NCI-H146 (cell line): ENCODE measurements around the gene PCDHA8.
"Not testable (repeated sequence)": the region's sequence is repeated elsewhere in the genome, so short reads cannot be mapped to it uniquely, and the experiment has no call there.

ENCODE experiments used
- DNase-seq: peaks from one replicate; lab custom pipeline; 2025; lab: John Stamatoyannopoulos, UW

Gene PCDHA8

DNA sequence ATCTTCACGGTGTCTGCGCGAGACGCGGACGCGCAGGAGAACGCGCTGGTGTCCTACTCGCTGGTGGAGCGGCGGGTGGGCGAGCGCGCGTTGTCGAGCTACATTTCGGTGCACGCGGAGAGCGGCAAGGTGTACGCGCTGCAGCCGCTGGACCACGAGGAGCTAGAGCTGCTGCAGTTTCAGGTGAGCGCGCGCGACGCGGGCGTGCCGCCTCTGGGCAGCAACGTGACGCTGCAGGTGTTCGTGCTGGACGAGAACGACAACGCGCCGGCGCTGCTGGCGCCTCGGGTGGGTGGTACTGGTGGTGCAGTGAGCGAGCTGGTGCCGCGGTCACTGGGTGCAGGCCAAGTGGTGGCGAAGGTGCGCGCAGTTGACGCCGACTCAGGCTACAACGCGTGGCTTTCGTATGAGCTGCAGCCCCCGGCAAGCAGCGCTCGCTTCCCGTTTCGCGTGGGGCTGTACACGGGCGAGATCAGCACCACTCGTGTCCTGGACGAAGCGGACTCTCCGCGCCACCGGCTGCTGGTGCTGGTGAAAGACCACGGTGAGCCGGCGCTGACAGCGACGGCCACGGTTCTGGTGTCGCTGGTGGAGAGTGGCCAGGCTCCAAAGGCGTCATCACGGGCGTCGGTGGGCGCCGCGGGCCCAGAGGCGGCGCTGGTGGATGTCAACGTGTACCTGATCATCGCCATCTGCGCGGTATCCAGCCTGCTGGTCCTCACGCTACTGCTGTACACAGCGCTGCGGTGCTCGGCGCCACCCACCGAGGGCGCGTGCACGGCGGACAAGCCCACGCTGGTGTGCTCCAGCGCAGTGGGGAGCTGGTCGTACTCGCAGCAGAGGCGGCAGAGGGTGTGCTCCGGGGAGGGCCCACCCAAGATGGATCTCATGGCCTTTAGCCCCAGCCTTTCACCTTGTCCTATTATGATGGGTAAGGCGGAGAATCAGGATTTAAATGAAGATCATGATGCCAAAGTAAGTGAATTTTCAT, 11.2 kb upstream of the PCDHA8 start:
- DNase-seq, result not testable (repeated sequence)

- DNase-seq, result no peak
Measured at GRCh38 chr5:140833993-140834392, 7.0 kb upstream of the PCDHA8 start, which contains the start of gene PCDHA7. PCDHA7 (plus strand) TSS chr5:140834269; CDS start chr5:140834384, 115 bp downstream.

GRCh38 chr5:140834439-140835008, 6.5 kb upstream of the PCDHA8 start:
- DNase-seq, result not testable (repeated sequence)

- DNase-seq, result no peak
Measured at GRCh38 chr5:140835622-140836510, 5.1 kb upstream of the PCDHA8 start.

- no peak for DNase-seq
Measured at GRCh38 chr5:140842798-140843733, 2.1 kb downstream of the PCDHA8 start.

DNA sequence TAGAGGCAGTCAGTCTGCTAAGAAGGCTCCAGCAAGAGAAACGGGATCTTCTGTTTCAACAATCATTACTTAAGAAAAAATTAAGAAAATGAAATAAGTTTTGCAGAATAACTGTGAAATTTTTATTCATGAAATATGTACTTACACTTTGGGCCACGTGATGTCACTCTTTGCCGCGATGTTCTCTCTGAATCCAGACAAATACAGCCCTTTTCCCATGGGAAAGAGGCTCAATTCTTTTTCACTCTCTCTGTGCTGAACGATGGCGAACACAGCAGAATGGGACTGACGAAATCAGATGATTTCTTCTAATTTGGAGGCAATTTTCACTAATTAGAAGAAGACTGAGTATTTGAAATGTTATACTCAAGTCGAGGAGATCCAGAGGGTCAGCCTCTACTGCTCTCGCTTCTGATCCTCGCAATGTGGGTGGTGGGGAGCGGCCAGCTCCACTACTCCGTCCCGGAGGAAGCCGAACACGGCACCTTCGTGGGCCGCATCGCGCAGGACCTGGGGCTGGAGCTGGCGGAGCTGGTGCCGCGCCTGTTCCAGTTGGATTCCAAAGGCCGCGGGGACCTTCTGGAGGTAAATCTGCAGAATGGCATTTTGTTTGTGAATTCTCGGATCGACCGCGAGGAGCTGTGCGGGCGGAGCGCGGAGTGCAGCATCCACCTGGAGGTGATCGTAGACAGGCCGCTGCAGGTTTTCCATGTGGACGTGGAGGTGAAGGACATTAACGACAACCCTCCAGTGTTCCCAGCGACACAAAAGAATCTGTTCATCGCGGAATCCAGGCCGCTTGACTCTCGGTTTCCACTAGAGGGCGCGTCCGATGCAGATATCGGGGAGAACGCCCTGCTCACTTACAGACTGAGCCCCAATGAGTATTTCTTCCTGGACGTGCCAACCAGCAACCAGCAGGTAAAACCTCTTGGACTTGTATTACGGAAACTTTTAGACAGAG, 7.4 kb downstream of the PCDHA8 start, which contains the start of gene PCDHA9:
Gene PCDHA9, plus strand, starts transcription at position 244 of the 964 bp plus-strand sequence. Its CDS starts 114 bp downstream, at position 358.
- not testable (repeated sequence) for DNase-seq

- not testable (repeated sequence) for DNase-seq
Measured at GRCh38 chr5:140849831-140850634, 9.0 kb downstream of the PCDHA8 start.

DNA sequence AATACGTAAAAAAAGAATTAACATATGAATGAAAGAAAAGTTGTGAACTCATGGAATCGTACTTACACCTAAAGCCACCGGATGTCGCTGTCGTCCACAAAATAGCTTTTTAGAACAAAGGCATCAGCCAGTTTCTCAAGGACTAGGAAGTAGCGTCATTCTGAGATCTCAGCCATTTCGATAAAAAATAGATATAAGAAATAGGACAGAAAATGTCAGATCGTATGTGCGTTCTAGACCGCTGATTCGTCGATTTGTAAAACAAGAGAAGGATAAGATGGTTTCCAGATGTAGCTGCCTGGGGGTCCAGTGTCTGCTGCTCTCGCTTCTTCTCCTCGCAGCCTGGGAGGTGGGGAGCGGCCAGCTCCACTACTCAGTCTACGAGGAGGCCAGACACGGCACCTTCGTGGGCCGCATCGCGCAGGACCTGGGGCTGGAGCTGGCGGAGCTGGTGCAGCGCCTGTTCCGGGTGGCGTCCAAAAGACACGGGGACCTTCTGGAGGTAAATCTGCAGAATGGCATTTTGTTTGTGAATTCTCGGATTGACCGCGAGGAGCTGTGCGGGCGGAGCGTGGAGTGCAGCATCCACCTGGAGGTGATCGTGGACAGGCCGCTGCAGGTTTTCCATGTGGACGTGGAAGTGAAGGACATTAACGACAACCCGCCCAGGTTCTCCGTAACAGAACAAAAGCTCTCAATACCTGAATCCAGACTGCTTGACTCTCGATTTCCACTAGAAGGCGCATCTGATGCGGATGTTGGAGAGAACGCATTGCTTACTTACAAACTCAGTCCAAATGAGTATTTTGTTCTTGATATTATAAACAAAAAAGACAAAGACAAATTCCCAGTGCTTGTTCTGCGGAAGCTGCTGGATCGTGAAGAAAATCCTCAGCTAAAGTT, 15.0 kb downstream of the PCDHA8 start, which contains the start of gene PCDHA10:
Gene PCDHA10, plus strand, starts transcription at position 126 of the 903 bp plus-strand sequence. Its CDS starts 152 bp downstream, at position 278.
- DNase-seq, result no peak

DNA sequence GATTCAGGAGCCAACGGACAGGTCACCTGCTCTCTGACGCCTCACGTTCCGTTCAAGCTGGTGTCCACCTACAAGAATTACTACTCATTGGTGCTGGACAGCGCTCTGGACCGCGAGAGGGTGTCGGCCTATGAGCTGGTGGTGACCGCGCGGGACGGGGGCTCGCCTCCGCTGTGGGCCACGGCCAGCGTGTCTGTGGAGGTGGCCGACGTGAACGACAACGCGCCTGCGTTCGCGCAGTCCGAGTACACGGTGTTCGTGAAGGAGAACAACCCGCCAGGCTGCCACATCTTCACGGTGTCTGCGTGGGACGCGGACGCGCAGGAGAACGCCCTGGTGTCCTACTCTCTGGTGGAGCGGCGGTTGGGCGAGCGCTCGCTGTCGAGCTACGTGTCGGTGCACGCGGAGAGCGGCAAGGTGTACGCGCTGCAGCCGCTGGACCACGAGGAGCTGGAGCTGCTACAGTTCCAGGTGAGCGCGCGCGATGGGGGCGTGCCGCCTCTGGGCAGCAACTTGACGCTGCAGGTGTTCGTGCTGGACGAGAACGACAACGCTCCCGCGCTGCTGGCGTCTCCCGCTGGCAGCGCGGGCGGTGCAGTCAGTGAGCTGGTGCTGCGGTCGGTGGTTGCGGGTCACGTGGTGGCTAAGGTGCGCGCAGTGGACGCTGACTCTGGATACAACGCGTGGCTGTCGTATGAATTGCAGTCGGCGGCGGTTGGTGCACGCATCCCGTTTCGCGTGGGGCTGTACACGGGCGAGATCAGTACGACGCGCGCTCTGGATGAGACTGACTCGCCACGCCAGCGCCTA, 16.4 kb downstream of the PCDHA8 start:
- no peak for DNase-seq

DNA sequence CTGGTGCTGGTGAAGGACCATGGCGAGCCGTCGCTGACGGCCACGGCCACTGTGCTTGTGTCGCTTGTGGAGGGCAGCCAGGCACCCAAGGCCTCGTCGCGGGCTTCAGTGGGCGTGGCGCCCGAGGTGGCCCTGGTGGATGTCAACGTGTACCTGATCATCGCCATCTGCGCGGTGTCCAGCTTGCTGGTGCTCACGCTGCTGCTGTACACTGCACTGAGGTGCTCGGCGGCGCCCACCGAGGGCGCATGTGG, 16.9 kb downstream of the PCDHA8 start:
- no peak for DNase-seq

DNA sequence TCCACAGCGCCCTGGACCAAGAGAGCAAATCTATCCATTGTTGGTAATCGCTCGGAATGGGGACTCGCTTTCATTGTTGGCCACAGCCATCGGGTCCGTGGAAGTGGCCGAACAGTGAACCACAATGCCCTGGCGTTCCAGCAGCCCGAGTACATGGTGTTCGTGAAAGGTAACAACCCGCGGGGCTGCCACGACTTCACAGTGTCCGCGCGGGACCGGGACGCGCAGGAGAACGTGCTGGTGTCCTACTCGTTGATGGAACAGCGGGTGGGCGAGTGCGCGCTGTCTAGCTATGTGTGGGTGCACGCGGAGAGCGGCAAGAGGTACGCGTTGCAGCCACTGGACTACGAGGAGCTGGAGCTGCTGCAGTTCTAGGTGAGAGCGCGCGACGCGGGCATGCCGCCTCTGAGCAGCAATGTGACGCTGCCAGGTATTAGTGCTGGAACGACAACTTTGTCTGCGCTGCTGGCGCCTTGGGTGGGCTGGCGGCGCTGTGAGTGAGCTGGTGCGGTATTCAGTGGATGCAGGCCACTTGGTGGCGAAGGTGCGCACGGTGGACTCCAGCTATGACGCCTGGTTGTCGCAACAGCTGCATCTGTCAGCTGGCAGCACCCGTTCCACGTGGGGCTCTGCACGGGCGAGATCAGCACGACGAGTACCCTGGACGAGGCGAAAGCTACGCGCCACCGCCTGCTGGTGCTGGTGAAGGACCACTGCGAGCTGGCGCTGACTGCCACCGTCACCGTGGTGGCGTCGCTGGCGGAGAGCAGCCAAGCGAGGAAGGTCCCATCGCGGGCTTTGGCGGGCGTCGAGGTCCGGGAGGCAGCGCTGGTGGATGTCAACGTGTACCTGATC, 21.7 kb downstream of the PCDHA8 start:
- DNase-seq, result no peak

DNA sequence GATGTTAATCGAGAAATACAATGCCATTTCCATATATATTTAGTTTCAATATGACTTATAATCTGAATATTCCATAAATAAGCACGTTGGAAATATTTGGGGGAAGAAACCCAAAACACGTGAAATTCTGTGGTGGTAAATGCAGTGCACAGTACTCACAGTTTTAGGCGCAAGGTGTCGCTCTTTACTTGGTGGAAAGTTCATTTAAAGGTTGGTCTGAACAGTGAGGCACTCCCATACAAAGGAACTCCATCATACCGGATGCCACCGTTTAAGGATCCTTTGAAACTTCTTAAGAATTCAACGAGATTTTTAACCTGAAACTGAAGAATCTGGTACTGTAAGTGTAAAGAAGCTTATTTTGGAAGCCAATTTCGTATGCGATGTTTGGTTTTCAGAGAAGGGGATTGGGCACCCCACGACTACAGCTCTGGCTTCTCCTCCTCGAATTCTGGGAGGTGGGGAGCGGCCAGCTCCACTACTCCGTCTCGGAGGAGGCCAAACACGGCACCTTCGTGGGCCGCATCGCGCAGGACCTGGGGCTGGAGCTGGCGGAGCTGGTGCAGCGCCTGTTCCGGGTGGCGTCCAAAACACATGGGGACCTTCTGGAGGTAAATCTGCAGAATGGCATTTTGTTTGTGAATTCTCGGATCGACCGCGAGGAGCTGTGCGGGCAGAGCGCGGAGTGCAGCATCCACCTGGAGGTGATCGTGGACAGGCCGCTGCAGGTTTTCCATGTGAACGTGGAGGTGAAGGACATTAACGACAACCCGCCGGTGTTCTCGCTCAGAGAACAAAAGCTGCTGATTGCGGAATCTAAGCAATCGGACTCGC, 28.0 kb downstream of the PCDHA8 start, which contains the start of gene PCDHA11:
Gene PCDHA11, plus strand, starts transcription at position 237 of the 834 bp plus-strand sequence. Its CDS starts 147 bp downstream, at position 384.
- DNase-seq, result no peak

GRCh38 chr5:140869555-140869886, 28.5 kb downstream of the PCDHA8 start:
- no peak for DNase-seq

- DNase-seq, result no peak
Measured at GRCh38 chr5:140870221-140871201, 29.5 kb downstream of the PCDHA8 start.
